HG03064 (cell line): ENCODE data around the gene NOSTRIN.

Experiments
- ATAC-seq: cut with Tn5 transposase; IDR thresholded peaks from one replicate; pipeline ENCODE4 v1.9.1; 2021; ENCODE audit warnings: low read depth; ENCODE audit not compliant: unreplicated experiment

Gene NOSTRIN

GRCh38 chr2:168913495-168913894 lies 111.1 kb downstream of the NOSTRIN start:
- ATAC-seq, result no peak
